ENCODE measurements around the gene GRIK4. TPM values are rescaled to one million over a fixed set of nuclear protein-coding genes. Genes with fewer than 3 reads are reported as not detected.

GRIK4 gene
- polyA plus RNA-seq, 1 of the 3 experiments (the other 2 are of a cell fraction), result 0.03 TPM

GRCh38 chr11:120827198-120827597, 315.6 kb downstream of the GRIK4 start:
- H3K4me3 ChIP-seq (ENCODE audit: low read depth in 2 of 2, low read length in 1 of 2), result no peak overlapping the region
- no peaks in the 10 kb centered on the region for H3K79me2 ChIP-seq (ENCODE audit: insufficient read depth)
- no peaks in the 10 kb centered on the region for H4K20me1 ChIP-seq (ENCODE audit: insufficient read depth)
- no peaks in the 10 kb centered on the region for H3K9me3 ChIP-seq
- ChIA-PET POLR2A (no interaction called here), CTCF (interaction anchor here (1.1 kb wide), 1 partner anchor 25 kb away, joined by 3 read pairs; no protein-coding TSS in a partner anchor)
- H3F3A ChIP-seq (replicated peaks; ENCODE audit: insufficient read depth), result no peaks in the 10 kb centered on the region
- H3K27me3 ChIP-seq (ENCODE audit: insufficient read depth), result no peaks in the 10 kb centered on the region
- no peak overlapping the region for H3K9ac ChIP-seq
- peaks cover 0 to 28% of the 10 kb centered on the region in 2 experiments; a peak in 1 of 4 replicates for H3K4me1 ChIP-seq (ENCODE audit: control insufficient read depth in 1 of 2, insufficient read depth in 2 of 2, low read depth in 1 of 2, low read length in 1 of 2)
- WGBS (ENCODE audit: low lambda C conversion rate), result 69% methylated on average over 7 of the region's 7 CpGs
- H3K9me2 ChIP-seq, result no peaks in the 10 kb centered on the region
- H3K4me2 ChIP-seq, result no peak overlapping the region
- H2AFZ ChIP-seq (ENCODE audit: low read depth), result no peak overlapping the region
- DNase-seq, result no peak
- TF ChIP-seq ZBTB33 (IDR thresholded peaks at IDR 0.05; ENCODE audit: borderline replicate concordance, low read depth), result no peak
- no peak overlapping the region for H3K27ac ChIP-seq (ENCODE audit: low read depth in 2 of 2, low read length in 1 of 2)
- no peaks in the 10 kb centered on the region for H3K36me3 ChIP-seq (replicated peaks in 1 of 2; ENCODE audit: control insufficient read depth in 1 of 2, insufficient read depth in 2 of 2, low read length in 1 of 2)

- ChIA-PET POLR2A (no interaction called here), CTCF (no interaction called here)
- H3K27ac ChIP-seq (ENCODE audit: low read depth in 2 of 2, low read length in 1 of 2), result no peak overlapping the region
- H3K9ac ChIP-seq, result no peak overlapping the region
- no peaks in the 10 kb centered on the region for H3K27me3 ChIP-seq (ENCODE audit: insufficient read depth)
- peaks cover 0 to 34% of the 10 kb centered on the region in 2 experiments; a peak in 1 of 4 replicates for H3K4me1 ChIP-seq (ENCODE audit: control insufficient read depth in 1 of 2, insufficient read depth in 2 of 2, low read depth in 1 of 2, low read length in 1 of 2)
- no peak overlapping the region for H3K4me3 ChIP-seq (ENCODE audit: low read depth in 2 of 2, low read length in 1 of 2)
- no peaks in the 10 kb centered on the region for H3K79me2 ChIP-seq (ENCODE audit: insufficient read depth)
- 29% methylated on average over 1 of the region's 3 CpGs for WGBS (ENCODE audit: low lambda C conversion rate)
- H3K9me3 ChIP-seq, result no peaks in the 10 kb centered on the region
- TF ChIP-seq POLR2AphosphoS5 (IDR thresholded peaks at IDR 0.05; ENCODE audit: low read depth, low read length) (no peak), IRF3 (IDR thresholded peaks at IDR 0.05; ENCODE audit: low read depth, low read length) (no peak), TEAD4 (IDR thresholded peaks at IDR 0.05; ENCODE audit: borderline replicate concordance, insufficient read depth) (no peak), ELF1 (IDR thresholded peaks at IDR 0.05) (no peak), ZBTB33 (IDR thresholded peaks at IDR 0.05; ENCODE audit: borderline replicate concordance, low read depth) (no peak), MEF2A (IDR thresholded peaks at IDR 0.05; ENCODE audit: borderline replicate concordance, low read depth) (no peak), NFIC (IDR thresholded peaks at IDR 0.05; ENCODE audit: borderline replicate concordance) (no peak), GABPA (IDR thresholded peaks at IDR 0.05; ENCODE audit: low read depth) (no peak), TCF12 (IDR thresholded peaks at IDR 0.05) (no peak), RXRA (IDR thresholded peaks at IDR 0.05; ENCODE audit: borderline replicate concordance, low read depth) (no peak), USF1 (IDR thresholded peaks at IDR 0.05; ENCODE audit: borderline replicate concordance, low read depth) (no peak), GATA2 (CRISPR knock-in tag; IDR thresholded peaks at IDR 0.05) (no peak), RAD21 (IDR thresholded peaks at IDR 0.05; ENCODE audit: low read length) (no peak)
- no peaks in the 10 kb centered on the region for H4K20me1 ChIP-seq (ENCODE audit: insufficient read depth)
- DNase-seq, result no peak
- no peak overlapping the region for H2AFZ ChIP-seq (ENCODE audit: low read depth)
- no peaks in the 10 kb centered on the region for H3F3A ChIP-seq (replicated peaks; ENCODE audit: insufficient read depth)
- H3K4me2 ChIP-seq, result no peak overlapping the region
- H3K9me2 ChIP-seq, result no peaks in the 10 kb centered on the region
- no peaks in the 10 kb centered on the region for H3K36me3 ChIP-seq (replicated peaks in 1 of 2; ENCODE audit: control insufficient read depth in 1 of 2, insufficient read depth in 2 of 2, low read length in 1 of 2)
Measured at GRCh38 chr11:120827820-120828219, 316.3 kb downstream of the GRIK4 start.

Data from SK-N-SH (cell line).